A549 (cell line): ENCODE data around the gene GSC2. TPM values are rescaled to one million over a fixed set of nuclear protein-coding genes. Genes with fewer than 3 reads are reported as not detected.

Source experiments
- ATAC-seq, 2 experiments: fragments of 200-7000 bp in 1 of 2; fragments of >200 bp in 1 of 2; cut with Nextera tagmentation in 1 of 2; cut with Tn5 transposase in 1 of 2; 3 replicates each; pipeline versions ENCODE4 v1.8.0 to v1.9.1; 2018 to 2020; ENCODE audit warnings: mild to moderate bottlenecking in 1 of 2, moderate library complexity in 1 of 2
- CTCF ChIA-PET: fragments of 300-600 bp; sonication (Branson Sonifier 250); formaldehyde crosslinking; extraction: SDS; loops from one replicate; lab custom pipeline; 2021; ENCODE audit warnings: antibody characterized with exemption, inconsistent platforms; lab: Yijun Ruan, JAX
- POLR2A ChIA-PET: fragments of 350-600 bp; formaldehyde crosslinking; extraction: SDS; loops from one replicate; lab custom pipeline; 2021; ENCODE audit warnings: antibody characterized with exemption, inconsistent platforms; lab: Yijun Ruan, JAX
- DNase-seq, 2 experiments: peaks; one replicate each; pipeline versions ENCODE4 v3.0.0 to v3.0.0-alpha.2; 2011 to 2016; ENCODE audit warnings: low read depth in 1 of 2, low spot score in 1 of 2
- FAIRE-seq: peaks from 2 replicates; lab custom pipeline; 2011; peaks lifted over from hg19 to GRCh38; lab: Jason Lieb, UNC
- H3K27ac ChIP-seq, 2 experiments: fragments of >200 bp; sonication (Bioruptor Twin); formaldehyde crosslinking; 3 replicates each; pipeline ENCODE4 v1.5.1; 2016 to 2017
- H3K4me1 ChIP-seq: fragments of >200 bp; sonication (Bioruptor Twin); formaldehyde crosslinking; 3 replicates; pipeline ENCODE4 v1.6.1; 2016
- H3K4me2 ChIP-seq: fragments of >200 bp; sonication (Bioruptor Twin); formaldehyde crosslinking; 3 replicates; pipeline ENCODE4 v1.6.1; 2016
- H3K4me3 ChIP-seq: fragments of >200 bp; sonication (Bioruptor Twin); formaldehyde crosslinking; 3 replicates; pipeline ENCODE4 v1.5.1; 2016
- H3K9me3 ChIP-seq: fragments of >200 bp; sonication (Bioruptor Twin); formaldehyde crosslinking; 3 replicates; pipeline ENCODE4 v1.6.1; 2016
- CHD2 ChIP-seq: fragments of 150-350 bp; IDR thresholded peaks from 2 replicates; pipeline ENCODE4 v1.6.1; 2014; ENCODE audit warnings: low read length; ENCODE audit not compliant: partially characterized antibody
- ELK1 ChIP-seq: fragments of 150-350 bp; IDR thresholded peaks from 2 replicates; pipeline ENCODE4 v1.6.1; 2014; ENCODE audit warnings: low read depth, mild to moderate bottlenecking, low read length
- EP300 ChIP-seq, 2 experiments: fragments of >200 bp; sonication (Bioruptor Twin); formaldehyde crosslinking; IDR thresholded peaks; 2 replicates in 1 of 2; 3 replicates in 1 of 2; pipeline ENCODE4 v1.6.1; 2016 to 2017
- FOSB ChIP-seq: fragments of 250-450 bp; sonication (Bioruptor Pico); IDR thresholded peaks from 2 replicates; pipeline ENCODE4 v1.5.0; 2020; ENCODE audit warnings: mild to moderate bottlenecking, moderate library complexity
- FOSL2 ChIP-seq, 2 experiments: fragments of 450-650 bp in 1 of 2; fragments of >200 bp in 1 of 2; sonication (Bioruptor Twin) in 1 of 2; formaldehyde crosslinking; IDR thresholded peaks; 2 replicates each; pipeline versions ENCODE4 v1.5.0 to v1.6.1; 2016 to 2020; ENCODE audit warnings: mild to moderate bottlenecking in 1 of 2, moderate library complexity in 1 of 2
- FOXS1 ChIP-seq: fragments of 250-450 bp; sonication (Bioruptor Pico); IDR thresholded peaks from 2 replicates; pipeline ENCODE4 v1.5.0; 2020; ENCODE audit warnings: mild to moderate bottlenecking, moderate library complexity
- GATA3 ChIP-seq: IDR thresholded peaks from 2 replicates; pipeline ENCODE4 v1.6.1; 2012; ENCODE audit warnings: borderline replicate concordance
- HOXB13 ChIP-seq: fragments of 250-450 bp; sonication (Bioruptor Pico); IDR thresholded peaks from 2 replicates; pipeline ENCODE4 v1.5.0; 2020; ENCODE audit warnings: low read depth, mild to moderate bottlenecking, moderate library complexity
- JUNB ChIP-seq: fragments of >200 bp; sonication (Bioruptor Twin); formaldehyde crosslinking; IDR thresholded peaks from 2 replicates; pipeline ENCODE4 v1.6.1; 2016
- KDM5A ChIP-seq: fragments of 200-600 bp; sonication (generic); IDR thresholded peaks from 2 replicates; pipeline ENCODE4 v1.6.1; 2016; ENCODE audit warnings: antibody characterized with exemption, mild to moderate bottlenecking
- NFE2L2 ChIP-seq: fragments of 150-350 bp; conservative IDR thresholded peaks from 2 replicates; pipeline ENCODE4 v1.6.1; 2014; ENCODE audit warnings: low read length
- PHF8 ChIP-seq: fragments of 200-600 bp; sonication (generic); IDR thresholded peaks from 2 replicates; pipeline ENCODE4 v1.6.1; 2016; ENCODE audit warnings: low read depth, mild to moderate bottlenecking, antibody characterized with exemption, moderate library complexity, borderline replicate concordance
- POLR2AphosphoS2 ChIP-seq: conservative IDR thresholded peaks from 2 replicates; pipeline ENCODE4 v1.6.1; 2012; ENCODE audit warnings: low read length, improper control_type of control experiment, inconsistent platforms
- RAD21 ChIP-seq, 2 experiments: fragments of >200 bp in 1 of 2; sonication (Bioruptor Twin) in 1 of 2; formaldehyde crosslinking in 1 of 2; IDR thresholded peaks in 1 of 2; conservative IDR thresholded peaks in 1 of 2; 2 replicates in 1 of 2; 3 replicates in 1 of 2; pipeline ENCODE4 v1.6.1; 2012 to 2018; ENCODE audit warnings: inconsistent platforms in 1 of 2
- REST ChIP-seq: fragments of 200-600 bp; sonication (generic); IDR thresholded peaks from 2 replicates; pipeline ENCODE4 v1.6.1; 2016; ENCODE audit warnings: antibody characterized with exemption, mild to moderate bottlenecking, moderate library complexity
- ZNF302 ChIP-seq: fragments of 250-450 bp; sonication (Bioruptor Pico); IDR thresholded peaks from 2 replicates; pipeline ENCODE4 v1.9.0; 2021; ENCODE audit warnings: inconsistent platforms, mild to moderate bottlenecking, moderate library complexity
- ZSCAN20 ChIP-seq: fragments of 250-450 bp; sonication (Bioruptor Pico); IDR thresholded peaks from 2 replicates; pipeline ENCODE4 v1.8.0; 2022; ENCODE audit warnings: mild to moderate bottlenecking, moderate library complexity
- WGBS: methylation state at CpG from one replicate; pipeline ENCODE4 v1.1.6; 2017; ENCODE audit errors: missing lambda C conversion rate; 5-methylcytosine and 5-hydroxymethylcytosine counted together
- polyA minus RNA-seq: library from RNA; depleted of rRNA, polyadenylated mRNA; stranded (reverse); fragments of >200 nt; gene quantifications from 2 replicates; pipeline ENCODE4 v1.2.3, GENCODE V29; 2011; rRNA and poly(A)+ RNA removed
- polyA plus RNA-seq, 4 experiments: library from polyadenylated mRNA; depleted of rRNA in 3 of 4; stranded (reverse); fragments of >200 nt; fragmentation: RNase III in 1 of 4; extraction: RNeasy Plus Mini Kit Qiagen cat#74134 plus additional on column Dnase treatment in 1 of 4; gene quantifications; 2 replicates in 3 of 4; 3 replicates in 1 of 4; pipeline ENCODE4 v1.2.3, GENCODE V29; 2011 to 2017
- TF ChIP-seq, protein P1 (sequence below): fragments of 450-650 bp; IDR thresholded peaks from 2 replicates; pipeline ENCODE4 v1.6.1; 2014; ENCODE audit warnings: antibody characterized with exemption
- TF ChIP-seq, protein P2 (sequence below): IDR thresholded peaks from 2 replicates; pipeline ENCODE4 v1.6.1; 2012
- TF ChIP-seq, protein P3 (sequence below): IDR thresholded peaks from 2 replicates; pipeline ENCODE4 v1.6.1; 2012
- TF ChIP-seq, protein P4 (sequence below): fragments of 250-450 bp; sonication (Bioruptor Pico); IDR thresholded peaks from 2 replicates; pipeline ENCODE4 v1.5.0; 2021; ENCODE audit warnings: mild to moderate bottlenecking, moderate library complexity, borderline replicate concordance

The GSC2 gene, protein sequence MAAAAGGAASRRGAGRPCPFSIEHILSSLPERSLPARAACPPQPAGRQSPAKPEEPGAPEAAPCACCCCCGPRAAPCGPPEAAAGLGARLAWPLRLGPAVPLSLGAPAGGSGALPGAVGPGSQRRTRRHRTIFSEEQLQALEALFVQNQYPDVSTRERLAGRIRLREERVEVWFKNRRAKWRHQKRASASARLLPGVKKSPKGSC
- polyA plus RNA-seq (2011; rRNA removed): not detected in 2 replicates
- polyA plus RNA-seq (2012; cell fraction: cytosol; rRNA removed): not detected in 2 replicates
- not detected in 2 replicates for polyA plus RNA-seq (2012; cell fraction: nucleus; rRNA removed)
- polyA plus RNA-seq (2017; fragmentation: RNase III; extraction: RNeasy Plus Mini Kit Qiagen cat#74134 plus additional on column Dnase treatment): not detected in 3 replicates
- not detected in 2 replicates for polyA minus RNA-seq

DNA sequence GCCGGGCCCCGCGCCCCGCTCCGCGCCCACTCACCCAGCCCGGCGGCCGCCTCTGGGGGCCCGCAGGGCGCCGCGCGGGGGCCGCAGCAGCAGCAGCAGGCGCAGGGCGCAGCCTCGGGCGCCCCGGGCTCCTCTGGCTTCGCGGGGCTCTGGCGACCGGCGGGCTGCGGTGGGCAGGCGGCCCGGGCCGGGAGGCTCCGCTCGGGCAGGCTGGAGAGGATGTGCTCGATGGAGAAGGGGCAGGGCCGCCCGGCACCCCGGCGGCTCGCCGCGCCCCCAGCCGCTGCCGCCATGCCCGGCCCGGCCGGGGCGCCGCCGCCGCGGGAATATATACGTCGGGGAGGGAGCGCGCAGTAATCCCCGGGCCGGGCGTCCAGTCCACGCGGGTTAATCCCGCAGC is at the start of gene GSC2:
Gene GSC2, minus strand, starts transcription at position 302 of the 400 bp plus-strand sequence. Its CDS starts 9 bp downstream, at position 293.
- POLR2A ChIA-PET: no interaction called here
- TF ChIP-seq EP300 (IDR thresholded peaks at IDR 0.05): no peak
- TF ChIP-seq, protein P1, sequence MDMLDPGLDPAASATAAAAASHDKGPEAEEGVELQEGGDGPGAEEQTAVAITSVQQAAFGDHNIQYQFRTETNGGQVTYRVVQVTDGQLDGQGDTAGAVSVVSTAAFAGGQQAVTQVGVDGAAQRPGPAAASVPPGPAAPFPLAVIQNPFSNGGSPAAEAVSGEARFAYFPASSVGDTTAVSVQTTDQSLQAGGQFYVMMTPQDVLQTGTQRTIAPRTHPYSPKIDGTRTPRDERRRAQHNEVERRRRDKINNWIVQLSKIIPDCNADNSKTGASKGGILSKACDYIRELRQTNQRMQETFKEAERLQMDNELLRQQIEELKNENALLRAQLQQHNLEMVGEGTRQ: no peak
- TF ChIP-seq HOXB13 (CRISPR knock-in tag): no peak
- TF ChIP-seq, protein P2, sequence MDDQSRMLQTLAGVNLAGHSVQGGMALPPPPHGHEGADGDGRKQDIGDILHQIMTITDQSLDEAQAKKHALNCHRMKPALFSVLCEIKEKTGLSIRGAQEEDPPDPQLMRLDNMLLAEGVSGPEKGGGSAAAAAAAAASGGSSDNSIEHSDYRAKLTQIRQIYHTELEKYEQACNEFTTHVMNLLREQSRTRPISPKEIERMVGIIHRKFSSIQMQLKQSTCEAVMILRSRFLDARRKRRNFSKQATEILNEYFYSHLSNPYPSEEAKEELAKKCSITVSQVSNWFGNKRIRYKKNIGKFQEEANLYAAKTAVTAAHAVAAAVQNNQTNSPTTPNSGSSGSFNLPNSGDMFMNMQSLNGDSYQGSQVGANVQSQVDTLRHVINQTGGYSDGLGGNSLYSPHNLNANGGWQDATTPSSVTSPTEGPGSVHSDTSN: no peak
- TF ChIP-seq JUNB: no peak
- TF ChIP-seq RAD21 (conservative IDR thresholded peaks at IDR 0.05 in 1 of 2, IDR thresholded peaks at IDR 0.05 in 1 of 2): no peak
- TF ChIP-seq KDM5A: no peak
- TF ChIP-seq REST: no peak
- TF ChIP-seq GATA3: no peak
- TF ChIP-seq FOSB (CRISPR knock-in tag): no peak
- no peak for TF ChIP-seq PHF8
- TF ChIP-seq, protein P3, sequence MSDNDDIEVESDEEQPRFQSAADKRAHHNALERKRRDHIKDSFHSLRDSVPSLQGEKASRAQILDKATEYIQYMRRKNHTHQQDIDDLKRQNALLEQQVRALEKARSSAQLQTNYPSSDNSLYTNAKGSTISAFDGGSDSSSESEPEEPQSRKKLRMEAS: no peak
- no peak for TF ChIP-seq FOXS1 (CRISPR knock-in tag)
- TF ChIP-seq CHD2: no peak
- TF ChIP-seq POLR2AphosphoS2: no peak
- CTCF ChIA-PET: no interaction called here

GRCh38 chr22:19199479-19199878 is 49.4 kb upstream of the GSC2 start:
- no peak overlapping the region for H3K27ac ChIP-seq
- H3K4me2 ChIP-seq: no peak overlapping the region
- DNase-seq (no peak), ATAC-seq (no peak), FAIRE-seq (no peak)
- H3K4me3 ChIP-seq: no peak overlapping the region
- ChIA-PET POLR2A (no interaction called here), CTCF (interaction anchor here (0.5 to 2.8 kb wide), 3 partner anchors 16 to 71 kb away, joined by 4 to 7 read pairs (median 4); no protein-coding TSS in a partner anchor)
- H3K9me3 ChIP-seq: no peaks in the 10 kb centered on the region
- TF ChIP-seq ZNF302 (CRISPR knock-in tag): no peak
- TF ChIP-seq, protein P1: no peak
- no peak for TF ChIP-seq NFE2L2
- TF ChIP-seq ZSCAN20: no peak
- no peak for TF ChIP-seq FOSL2 (IDR thresholded peaks at IDR 0.05)
- no peak for TF ChIP-seq FOSL2 (CRISPR knock-in tag; IDR thresholded peaks at IDR 0.05)
- TF ChIP-seq ELK1: no peak
- TF ChIP-seq, protein P4, sequence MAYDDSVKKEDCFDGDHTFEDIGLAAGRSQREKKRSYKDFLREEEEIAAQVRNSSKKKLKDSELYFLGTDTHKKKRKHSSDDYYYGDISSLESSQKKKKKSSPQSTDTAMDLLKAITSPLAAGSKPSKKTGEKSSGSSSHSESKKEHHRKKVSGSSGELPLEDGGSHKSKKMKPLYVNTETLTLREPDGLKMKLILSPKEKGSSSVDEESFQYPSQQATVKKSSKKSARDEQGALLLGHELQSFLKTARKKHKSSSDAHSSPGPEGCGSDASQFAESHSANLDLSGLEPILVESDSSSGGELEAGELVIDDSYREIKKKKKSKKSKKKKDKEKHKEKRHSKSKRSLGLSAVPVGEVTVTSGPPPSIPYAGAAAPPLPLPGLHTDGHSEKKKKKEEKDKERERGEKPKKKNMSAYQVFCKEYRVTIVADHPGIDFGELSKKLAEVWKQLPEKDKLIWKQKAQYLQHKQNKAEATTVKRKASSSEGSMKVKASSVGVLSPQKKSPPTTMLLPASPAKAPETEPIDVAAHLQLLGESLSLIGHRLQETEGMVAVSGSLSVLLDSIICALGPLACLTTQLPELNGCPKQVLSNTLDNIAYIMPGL (CRISPR knock-in tag): no peak
- TF ChIP-seq, all 56 proteins: peak for 0
- no peaks in the 10 kb centered on the region for H3K4me1 ChIP-seq
- 79% methylated on average over 8 of the region's 8 CpGs for WGBS

More for the DNA sequence above, at the start of gene GSC2:
- ATAC-seq (no peak), DNase-seq (no peak), FAIRE-seq (no peak)
- Histone ChIP-seq H3K9me3 (no peaks in the 10 kb centered on the region), H3K4me3 (peak within 1 kb of the TSS; percentile 41), H3K27ac (peak within 1 kb of the TSS in 1 of 2 experiments; percentile 51; a peak in 1 of 6 replicates), H3K4me1 (no peaks in the 10 kb centered on the region), H3K4me2 (peak within 1 kb of the TSS; percentile 81)
- no CpG with 5 or more reads among the region's 59 CpGs for WGBS
